ENCODE data around the gene CASK.

The CASK gene

DNA sequence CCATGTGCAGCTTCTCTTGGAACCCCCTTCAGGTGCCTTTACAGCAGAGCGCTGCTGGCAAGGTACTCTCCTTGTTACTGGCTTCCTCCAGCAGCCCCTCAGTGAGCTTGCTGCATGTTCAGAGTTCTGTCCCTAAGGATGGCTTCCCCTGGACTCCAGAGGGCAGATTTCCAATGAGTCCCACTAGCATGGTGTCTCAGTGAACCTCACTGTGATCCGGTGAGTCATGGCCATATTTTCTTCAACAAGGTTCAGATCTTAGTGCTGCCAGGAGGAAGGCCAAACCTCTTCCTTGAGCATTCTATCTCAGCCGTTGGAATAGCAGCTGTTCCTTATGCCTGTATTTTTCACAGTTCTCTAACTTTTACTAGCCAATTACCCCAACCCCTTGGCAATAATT is 98.8 kb downstream of the CASK start:
- DNase-seq = no peak

DNA sequence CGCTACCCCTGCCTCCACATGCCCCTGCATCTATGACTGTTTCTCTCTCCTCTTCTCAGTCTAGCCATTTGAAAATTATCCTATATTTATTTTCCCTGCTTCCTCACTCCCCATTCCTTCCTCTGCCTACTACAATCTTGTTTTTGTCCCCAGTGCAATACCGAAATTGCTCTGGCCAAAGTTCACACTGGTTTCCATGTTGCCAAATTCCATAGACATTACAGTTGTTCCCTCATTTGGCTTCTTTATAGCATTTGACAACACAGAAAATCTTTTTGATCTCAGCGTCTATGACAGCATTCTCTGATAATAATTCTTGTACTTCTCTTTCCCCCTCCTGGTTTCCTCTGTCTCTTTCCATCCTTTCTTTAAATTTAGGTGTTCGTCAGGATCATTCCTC is 100.0 kb downstream of the CASK start:
- no peak for DNase-seq

DNA sequence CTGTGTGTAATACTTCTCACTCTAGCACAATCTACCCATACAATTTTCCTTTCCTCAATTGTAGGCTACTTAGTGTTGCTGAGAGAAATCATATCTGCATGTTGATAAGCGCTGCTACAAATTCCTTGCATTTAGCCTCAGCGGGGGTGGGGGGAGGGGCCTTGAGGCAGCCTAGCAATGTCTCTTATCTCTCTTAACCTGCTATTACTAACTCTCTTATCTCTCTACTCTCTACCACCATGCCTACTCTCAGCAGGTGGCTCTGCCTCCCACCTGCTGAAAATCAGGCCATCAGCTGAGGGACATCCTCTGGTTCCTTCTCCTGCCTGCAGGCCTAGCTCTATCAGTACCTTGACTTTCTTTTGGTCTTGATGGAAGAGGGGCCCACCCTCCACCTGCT is 100.5 kb downstream of the CASK start:
- no peak for DNase-seq

- DNase-seq = no peak
Observed at GRCh38 chrX:41808047-41808446, 115.3 kb downstream of the CASK start.

GRCh38 chrX:41802958-41803357 is 120.4 kb downstream of the CASK start:
- no peak for DNase-seq

DNA sequence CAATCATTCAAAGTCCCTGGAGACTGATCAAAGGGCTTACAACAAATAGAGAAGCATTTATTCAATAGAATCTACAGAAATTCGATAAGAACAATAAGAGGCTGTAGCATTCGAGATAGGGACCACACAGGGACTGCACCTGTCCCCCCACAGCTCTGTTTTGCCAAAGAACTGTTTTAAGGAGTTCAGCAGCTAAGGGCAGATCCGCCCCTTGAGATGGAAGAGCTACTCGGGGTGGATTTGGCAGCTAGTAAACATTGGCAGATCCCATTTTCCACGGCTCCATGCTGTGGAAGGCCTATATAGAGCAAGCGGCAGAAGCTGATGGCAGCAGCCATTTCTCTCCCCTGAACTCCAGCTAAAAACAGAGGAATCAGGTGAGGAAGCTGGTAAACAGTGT is 123.7 kb downstream of the CASK start:
- DNase-seq = no peak

- no peak for DNase-seq
Observed at GRCh38 chrX:41796577-41796976, 126.8 kb downstream of the CASK start.

DNA sequence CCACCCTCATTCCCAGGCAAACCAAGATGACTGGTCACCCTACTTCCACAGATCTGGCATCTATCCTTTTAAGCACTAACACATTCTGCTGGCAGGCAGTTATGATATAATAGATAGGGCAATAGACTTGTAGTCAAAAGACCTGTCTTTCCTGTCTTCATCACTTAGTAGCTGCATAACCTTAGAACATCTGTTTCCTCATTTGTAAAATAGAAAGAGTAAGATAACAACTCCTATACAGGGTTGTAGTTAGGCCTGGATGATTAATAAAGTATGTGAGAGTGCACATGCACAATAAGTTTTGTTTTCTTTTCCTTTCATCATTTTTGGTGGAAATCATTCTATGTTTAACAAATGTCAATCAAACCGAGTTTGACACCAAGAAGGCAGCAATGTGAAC is 127.3 kb downstream of the CASK start:
- no peak for DNase-seq

- no peak for DNase-seq
Observed at GRCh38 chrX:41789374-41789773, 134.0 kb downstream of the CASK start.

- DNase-seq = no peak
Observed at GRCh38 chrX:41785685-41786084, 137.7 kb downstream of the CASK start.

DNA sequence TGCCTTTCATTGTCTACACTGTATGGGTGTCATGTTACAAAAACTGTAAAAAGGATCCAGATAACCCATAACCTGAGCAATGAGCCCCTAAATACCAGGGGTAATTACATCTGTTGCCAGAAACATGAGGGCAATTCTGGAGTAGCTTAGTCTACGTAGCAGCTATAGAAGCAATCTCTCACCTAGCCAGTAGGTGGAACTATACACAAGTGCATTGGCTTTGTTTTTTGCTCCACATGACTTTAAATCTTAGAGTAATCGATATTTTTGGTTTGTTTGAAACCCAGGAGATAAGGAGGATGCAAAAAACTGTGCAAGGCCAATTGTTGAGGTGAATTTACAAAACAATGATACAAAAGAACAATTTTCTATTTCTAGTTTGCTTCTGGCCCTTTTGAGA is 141.9 kb downstream of the CASK start:
- DNase-seq = peak; percentile 56

DNA sequence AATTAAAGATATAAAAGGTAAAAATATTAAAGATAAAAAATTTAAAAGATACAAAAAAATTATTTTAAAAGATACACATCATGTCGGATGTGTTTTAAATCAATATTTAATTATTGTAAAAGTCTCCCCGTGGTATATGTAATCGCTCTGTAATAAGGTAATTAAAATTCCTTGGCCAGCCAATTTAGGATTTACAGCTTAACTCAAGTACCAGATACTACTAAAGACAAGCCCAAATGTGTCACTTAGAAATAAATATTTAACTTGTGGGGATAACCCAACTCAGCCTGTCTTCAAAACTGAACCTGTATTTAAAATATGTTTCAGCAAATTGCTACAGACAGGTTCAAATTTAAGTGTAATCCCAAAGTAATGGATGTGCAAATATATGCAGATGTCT is 143.4 kb downstream of the CASK start:
- peak; percentile 59 for DNase-seq

GRCh38 chrX:41779030-41779564 is 144.3 kb downstream of the CASK start:
- DNase-seq = peak; percentile 77

- DNase-seq = no peak
Observed at GRCh38 chrX:41761702-41762101, 161.7 kb downstream of the CASK start.

- DNase-seq = no peak
Observed at GRCh38 chrX:41761169-41761568, 162.2 kb downstream of the CASK start.

DNA sequence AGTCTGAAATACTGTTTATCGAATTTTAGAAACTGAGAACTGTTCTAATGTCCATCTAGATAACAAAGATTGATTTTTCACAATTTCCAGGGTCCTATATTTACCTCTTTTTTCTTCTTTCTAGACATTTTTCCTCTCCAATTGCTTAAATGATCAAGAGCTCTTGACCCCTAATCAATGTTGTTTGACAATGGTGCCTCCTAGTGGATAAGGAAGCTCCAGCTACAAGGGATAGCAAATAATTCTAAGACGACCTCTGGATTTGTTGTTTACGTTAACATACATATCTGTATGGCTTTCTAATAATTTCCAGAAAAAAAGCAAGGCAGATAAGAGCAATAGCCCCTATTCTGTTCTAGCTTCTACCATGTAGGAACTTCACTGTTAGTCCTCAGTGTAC is 163.5 kb downstream of the CASK start:
- peak; percentile 25 for DNase-seq

DNA sequence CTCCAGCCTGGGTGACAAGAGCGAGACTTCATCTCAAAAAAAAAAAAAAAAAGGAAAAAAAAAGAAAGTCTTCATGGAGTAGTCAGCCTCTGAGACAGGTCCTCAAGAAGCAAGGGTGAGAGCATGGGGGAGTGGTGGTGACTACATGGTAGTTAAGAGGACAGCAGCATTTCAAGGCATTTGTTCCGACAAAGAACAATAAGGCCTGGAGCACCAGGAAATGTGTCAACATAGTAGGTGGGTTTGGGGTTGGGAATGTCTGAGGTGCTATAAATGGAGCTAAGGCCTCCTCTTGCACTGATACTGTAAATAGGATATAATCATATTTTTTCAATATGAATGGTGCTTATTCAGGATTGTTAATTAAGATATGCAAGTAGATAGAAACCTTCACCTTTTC is 165.0 kb downstream of the CASK start:
- DNase-seq = no peak

DNA sequence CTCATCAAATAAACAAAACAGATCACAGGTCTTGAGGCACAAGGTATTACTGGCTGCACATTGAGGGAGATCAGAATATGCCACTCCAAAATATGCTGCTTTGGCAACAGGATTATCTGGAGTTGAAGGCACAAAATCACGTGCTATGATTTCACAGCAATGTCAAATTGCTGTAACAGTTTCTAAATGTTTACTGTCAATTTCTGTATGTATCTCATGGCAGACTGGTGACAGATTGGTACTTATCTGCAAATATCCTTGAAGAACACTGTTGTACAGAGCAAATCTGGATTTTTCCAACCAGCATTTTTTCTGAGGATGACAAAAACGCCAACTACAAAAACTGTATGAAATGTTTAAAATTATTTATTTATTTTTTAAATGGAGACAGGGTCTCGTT is 172.6 kb downstream of the CASK start:
- DNase-seq = no peak

DNA sequence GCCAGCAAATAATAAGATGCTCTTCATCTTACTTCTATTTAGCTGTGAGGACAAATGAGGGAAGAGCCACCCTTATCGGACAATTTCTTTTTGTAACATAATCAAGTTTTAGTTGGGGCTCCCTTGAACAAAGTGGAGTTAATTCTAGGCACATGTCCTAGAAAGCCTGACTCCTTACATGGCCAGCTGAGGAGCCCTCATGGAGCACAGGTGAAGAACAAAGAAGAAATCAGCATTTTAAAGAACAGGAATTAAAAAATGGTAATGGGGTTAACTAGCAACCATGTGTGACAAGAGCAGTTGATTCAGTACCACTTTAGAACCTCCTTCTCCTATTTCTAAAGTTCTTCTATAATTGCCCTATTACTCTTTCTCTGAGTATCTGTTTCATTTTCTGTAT is 183.5 kb downstream of the CASK start:
- DNase-seq = no peak

DNA sequence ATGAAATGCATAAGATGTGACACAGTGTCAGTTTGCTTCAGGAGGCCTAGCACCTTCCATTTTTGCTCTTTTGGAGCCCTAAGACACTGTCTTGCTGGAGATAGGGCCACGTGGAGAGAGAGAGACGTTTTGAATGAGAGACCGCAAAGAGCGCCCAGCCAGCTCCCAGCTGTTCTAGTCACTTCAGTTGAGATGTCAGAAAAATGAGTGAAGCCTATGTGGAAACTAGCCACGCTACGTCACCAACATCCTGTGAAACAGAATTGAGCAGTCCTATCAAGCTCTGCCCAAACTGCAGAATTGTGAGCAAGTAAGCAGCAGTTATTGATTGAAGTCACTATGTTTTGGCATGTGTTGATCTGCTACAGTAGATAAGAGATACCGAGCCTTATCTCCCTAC is 186.3 kb downstream of the CASK start:
- DNase-seq = no peak

- DNase-seq = peak; percentile 43
Observed at GRCh38 chrX:41734530-41734929, 188.8 kb downstream of the CASK start.

DNA sequence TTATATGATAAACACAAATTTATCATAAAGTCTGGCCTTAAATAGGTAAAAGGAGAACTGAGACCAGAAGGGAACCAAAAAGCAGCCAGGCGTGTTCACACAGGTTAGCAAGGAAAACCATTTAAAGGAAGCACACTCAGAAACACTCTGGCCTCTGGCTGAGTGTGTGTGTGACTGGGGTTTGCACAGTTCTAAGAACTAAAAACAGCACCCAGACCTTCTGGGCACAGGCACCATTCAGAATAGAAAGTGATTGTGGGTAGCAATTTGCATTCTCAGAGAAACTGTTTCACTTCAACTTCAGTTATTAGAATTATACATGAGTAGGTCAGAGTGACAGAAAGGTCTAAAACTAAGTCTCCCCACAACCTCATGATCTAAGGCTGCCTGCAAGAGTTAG is 189.4 kb downstream of the CASK start:
- DNase-seq = no peak

GRCh38 chrX:41732260-41732659 is 191.1 kb downstream of the CASK start:
- DNase-seq = no peak

DNA sequence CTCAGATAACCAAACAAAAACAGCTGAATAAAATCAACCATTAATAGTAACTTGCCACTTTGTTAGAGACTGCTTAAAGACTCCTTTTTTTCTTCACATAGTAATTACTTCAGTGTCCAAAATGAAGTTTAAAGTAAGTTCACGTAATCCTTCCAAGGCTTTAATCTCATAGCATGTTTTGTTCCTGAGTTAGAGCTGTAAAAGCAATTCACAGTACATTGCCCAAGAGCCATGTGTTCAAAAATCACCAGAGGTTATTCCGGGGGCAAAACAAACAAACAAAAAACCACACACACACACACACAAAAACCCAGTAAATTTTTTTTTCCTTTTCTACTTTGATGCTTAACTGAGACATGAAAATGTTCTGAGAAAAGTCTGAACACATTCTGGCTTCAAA is 193.3 kb downstream of the CASK start:
- DNase-seq = no peak

DNA sequence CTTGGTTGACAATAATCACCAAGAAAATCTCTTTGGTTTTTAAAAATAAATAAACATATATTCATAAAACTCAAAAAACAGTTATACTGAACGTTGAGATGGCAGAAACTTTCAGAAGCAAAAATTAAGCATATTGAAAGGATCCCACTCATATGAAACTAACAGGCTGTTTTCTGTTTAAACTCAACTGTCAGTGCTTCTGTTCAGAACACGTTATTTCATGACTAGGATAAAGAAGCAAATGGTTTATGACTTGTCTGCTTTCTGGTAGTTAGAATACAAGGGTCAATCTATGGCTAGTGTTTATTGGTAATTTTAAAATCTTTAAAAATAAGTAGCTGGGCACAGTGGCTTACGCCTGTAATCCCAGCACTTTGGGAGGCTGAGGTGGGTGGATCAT is 195.2 kb downstream of the CASK start:
- DNase-seq = no peak

DNA sequence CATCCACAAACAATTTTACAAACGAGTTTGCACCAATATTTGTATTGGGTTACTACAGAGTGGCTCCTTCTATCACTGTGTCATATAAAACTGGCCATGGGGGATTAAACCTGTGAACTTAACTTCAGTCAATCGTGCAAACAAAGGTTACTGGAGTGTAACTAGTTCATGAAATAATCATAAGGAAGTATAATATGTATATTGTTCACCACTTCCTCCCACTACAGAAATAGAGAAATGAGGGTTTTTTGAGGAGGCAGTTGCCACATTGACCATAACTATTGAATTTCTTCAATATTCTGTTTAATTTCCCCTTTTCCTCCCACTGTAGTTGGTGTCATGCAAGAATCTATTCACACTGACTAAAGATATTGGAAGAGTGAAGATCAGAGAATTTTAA is 199.5 kb downstream of the CASK start, which contains the start of gene GPR82:
GPR82 (plus strand) TSS at position 356 of the 400 bp plus-strand sequence. CDS start 2,846 bp downstream, outside the sequence.
- no peak for DNase-seq
